ENCODE results near the gene MYL5.
"Not testable (repeated sequence)": the region's sequence is repeated elsewhere in the genome, so short reads cannot be mapped to it uniquely, and the experiment has no call there.

MYL5 gene

DNA sequence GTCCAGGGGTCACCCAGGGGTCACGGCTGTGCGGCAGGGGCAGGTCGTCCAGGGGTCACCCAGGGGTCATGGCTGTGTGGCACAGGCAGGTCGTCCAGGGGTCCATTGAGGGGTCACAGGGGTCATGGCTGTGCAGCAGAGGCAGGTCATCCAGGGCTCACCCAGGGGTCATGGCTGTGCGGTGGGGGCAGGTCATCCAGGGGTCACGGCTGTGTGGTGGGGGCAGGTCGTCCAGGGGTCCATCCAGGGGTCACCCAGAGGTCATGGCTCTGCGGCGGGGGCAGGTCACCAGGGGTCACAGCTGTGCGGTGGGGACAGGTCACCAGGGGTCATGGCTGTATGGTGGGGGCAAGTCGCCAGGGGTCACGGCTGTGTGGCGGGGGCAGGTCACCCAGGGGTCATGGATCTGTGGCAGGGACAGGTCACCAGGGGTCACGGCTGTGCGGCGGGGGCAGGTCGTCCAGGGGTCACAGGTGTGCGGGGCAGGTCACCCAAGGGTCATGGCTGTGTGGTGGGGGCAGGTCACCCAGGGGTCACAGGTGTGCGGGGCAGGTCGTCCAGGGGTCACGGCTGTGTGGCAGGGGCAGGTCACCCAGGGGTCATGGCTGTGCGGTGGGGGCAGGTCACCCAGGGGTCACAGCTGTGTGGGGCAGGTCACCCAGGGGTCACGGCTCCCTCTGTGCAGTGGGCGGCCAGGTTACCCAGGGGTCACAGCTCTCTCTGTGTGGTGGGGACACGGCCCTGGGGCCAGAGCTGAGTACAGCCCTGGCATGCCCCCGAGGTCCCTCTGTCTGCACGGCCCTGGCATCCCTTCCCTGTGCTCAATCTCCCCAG is 16.3 kb upstream of the MYL5 start:
- no peak for DNase-seq

DNA sequence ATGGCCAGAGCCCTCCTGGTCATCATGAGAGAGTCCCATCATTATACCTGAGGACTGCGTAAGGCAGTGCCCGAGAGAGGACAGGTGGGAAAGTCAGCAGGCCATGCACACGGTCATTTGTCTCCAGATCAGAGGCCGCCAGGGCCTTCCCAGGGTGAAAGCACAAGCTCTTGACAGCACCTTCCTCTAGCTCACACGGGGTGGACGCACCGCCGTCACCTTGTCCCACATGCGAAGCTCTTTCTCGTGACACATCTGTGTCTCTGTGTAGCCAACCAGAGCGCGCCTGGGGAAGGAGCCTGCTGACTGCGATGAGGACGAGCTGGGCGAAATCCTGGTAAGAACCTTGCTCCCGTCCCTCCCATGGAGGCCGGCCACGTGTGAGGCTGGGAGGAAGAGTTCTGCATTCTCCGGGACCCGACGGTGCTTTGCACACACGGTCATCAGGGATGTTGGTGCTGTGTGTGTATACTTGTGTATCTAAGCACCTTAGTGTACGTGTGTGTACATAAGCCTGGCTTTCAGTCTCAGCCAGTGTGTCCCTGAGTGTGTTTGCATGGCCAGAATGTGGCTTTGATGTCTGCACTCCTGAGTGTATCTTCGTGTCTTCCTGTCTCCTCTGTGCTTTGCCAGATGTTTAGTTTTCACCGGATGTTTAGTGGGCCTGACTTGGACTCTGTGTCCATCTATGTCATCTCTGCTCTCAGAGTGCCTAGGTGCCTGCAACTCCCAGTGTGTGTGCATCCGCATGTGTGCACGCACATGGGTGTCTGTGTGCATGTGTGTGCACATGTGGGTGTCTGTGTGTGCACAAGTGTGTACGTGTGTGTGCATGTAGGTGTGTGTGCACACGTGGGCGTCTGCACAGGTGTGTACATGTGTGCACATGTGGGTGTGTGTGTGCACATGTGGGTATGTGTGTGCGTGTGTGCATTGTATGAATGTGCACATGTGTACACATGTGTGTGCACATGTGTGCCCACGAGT is 15.4 kb upstream of the MYL5 start:
- DNase-seq, result no peak

DNA sequence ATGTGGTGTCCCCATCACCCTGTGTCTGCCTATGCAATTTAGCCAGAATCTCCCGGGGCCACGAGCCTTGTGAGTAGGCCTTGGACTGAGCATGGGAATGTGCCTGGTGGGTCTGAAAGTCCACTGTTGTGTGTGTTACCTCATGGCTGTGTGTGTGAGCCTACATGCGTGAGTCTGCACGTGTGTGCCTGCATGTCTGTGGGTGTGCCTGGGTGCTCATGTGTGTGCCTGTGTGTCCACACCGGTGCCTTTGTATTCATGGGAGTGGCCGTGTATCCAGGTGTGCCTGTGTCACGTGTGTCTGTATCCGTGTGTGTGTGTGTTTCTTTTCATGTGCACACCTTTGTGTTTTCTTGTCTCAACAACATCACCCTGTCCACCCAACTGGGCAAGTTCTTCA is 14.5 kb upstream of the MYL5 start:
- no peak for DNase-seq

DNA sequence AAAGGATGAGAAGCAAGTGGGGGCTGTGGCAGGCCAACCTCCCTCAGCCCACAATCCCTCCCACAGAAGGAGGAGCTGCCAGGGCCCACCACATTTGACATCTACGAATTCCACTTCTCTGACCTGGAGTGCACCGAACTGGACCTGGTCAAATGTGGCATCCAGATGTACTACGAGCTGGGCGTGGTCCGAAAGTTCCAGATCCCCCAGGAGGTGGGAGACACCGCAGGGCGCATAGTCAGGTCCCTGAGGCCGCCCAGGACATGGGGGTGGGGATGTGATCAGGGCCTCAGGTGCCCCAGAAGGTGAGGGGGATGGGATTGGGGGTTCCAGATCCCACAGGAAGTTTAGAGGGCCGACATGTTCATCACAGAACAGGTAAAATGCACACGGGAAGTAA is 13.9 kb upstream of the MYL5 start:
- no peak for DNase-seq

DNA sequence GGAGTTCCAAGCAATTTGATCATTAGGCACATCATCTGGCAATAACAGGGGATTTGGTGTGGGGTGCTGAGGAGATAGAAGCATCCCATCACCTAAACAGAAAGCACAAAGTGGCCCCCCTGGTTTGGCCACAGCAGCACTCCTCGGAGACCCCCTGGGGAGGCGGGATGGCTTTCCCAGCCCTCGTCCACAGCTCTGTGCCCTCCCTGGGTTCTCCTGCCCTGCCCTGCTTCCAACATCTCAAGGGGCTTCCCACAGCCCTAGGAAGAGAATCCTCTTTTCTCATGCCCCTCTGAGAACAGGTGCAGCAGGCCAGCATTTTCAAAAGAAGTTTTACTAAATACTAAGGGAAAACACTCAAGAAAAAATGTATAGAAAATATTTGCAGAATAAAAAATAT is 13.1 kb upstream of the MYL5 start:
- no peak for DNase-seq

DNA sequence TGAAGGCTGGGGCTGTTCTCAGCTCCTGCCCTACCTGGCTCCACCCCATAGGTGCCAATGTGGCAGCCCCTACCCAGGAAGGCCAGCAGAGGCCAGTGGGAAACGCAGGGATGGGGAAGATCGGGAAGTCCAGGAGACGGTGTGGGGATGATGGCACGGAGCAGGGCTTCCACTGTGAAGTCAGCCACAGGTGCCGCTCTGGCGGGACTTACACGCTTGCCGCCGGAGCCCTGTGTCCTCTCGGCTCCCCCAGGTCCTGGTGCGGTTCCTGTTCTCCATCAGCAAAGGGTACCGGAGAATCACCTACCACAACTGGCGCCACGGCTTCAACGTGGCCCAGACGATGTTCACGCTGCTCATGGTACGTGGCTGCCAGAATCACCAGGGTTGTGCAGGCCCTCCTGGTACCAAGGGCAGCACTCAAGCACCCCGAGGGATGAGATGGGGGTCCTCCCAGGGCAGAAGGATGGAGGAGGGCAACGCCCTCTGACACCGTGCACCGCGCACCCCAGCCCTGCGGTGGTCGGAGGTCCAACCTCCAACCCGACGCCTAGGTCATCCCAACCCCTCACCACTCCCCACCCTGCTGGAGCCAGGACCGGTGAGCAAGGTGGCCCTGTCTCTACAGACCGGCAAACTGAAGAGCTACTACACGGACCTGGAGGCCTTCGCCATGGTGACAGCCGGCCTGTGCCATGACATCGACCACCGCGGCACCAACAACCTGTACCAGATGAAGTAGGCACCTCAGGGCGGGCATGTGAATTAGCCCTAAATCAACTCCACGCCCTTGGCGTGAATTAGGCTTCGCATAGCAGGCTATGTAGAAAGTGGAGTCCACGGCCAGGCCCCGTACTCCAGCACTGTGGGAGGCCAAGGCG is 12.2 kb upstream of the MYL5 start:
- no peak for DNase-seq

DNA sequence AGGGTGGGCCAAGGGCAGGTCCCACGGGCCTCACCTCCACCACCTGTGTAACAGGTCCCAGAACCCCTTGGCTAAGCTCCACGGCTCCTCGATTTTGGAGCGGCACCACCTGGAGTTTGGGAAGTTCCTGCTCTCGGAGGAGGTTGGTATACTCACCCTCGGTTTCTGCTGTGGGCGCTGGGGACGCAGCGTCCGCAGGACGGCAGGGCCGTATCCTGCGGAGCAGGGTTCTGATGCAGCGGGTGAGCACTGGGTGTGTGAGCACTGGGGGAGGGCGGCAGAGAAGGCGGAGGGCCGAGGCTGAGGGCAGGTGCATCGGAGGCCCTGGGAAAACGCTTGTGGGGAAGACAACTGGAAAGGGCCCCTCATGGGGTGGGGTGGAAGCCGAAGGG is 11.3 kb upstream of the MYL5 start:
- DNase-seq, result no peak

DNA sequence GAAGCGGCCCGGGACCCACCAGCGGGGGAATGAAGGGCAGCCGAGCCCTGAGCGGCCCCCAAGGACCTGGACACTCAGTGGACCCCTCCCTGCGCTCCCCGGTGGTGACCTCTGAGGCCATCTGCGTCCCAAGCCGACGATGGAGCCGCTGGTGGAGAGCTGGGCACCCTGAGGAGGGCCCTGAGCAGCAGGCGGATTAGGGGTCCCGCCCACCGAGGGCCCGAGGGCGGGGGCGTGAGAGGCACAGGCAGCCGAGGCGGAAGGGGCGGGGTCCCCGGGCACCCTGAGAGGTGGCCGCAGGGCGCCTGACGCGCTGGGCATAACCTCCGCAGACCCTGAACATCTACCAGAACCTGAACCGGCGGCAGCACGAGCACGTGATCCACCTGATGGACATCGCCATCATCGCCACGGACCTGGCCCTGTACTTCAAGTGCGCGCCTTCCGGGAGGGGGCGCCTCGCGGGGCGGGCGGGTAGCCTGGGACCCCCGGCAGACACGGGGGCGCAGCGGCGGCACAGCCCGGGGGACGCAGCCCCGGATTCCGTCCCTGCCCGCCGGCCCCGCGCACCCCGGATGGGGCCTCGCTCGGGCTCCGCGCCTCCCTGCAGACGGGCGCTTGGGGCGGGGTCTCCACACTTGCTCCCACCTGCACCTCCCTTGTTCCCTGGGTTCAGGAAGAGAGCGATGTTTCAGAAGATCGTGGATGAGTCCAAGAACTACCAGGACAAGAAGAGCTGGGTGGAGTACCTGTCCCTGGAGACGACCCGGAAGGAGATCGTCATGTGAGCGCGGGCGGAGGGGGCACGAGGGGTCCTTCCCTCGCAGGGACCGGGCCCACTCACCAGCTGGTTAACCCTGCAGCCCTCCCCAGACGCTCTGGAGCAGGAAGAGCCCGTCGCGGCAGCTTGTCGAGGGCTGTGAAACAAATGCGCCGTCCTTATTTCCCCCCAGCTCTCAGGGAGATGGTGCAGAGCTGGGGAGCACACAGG is 10.6 kb upstream of the MYL5 start:
- DNase-seq, result peak; percentile 66

DNA sequence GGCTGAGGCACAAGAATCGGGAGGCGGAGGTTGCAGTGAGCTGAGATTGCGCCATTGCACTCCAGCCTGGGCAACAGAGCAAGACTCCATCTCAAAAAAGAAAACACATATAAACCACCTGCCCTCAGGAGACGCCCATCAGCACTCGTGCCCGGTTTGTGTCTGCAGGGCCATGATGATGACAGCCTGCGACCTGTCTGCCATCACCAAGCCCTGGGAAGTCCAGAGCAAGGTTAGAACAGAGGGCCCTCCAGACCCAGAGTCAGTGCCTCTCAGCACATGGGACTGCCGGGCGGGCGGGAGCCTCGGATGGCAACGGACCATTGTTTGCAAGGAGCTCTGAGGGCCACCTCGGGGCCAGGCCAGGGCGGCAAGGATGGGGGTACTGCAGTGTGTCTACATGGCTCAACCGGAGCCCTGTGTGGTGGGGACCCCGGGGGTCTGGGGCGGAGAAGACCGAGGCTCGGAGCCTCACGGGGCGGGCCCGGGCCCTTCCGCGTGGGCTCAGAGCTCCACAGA is 9.6 kb upstream of the MYL5 start:
- DNase-seq, result no peak

DNA sequence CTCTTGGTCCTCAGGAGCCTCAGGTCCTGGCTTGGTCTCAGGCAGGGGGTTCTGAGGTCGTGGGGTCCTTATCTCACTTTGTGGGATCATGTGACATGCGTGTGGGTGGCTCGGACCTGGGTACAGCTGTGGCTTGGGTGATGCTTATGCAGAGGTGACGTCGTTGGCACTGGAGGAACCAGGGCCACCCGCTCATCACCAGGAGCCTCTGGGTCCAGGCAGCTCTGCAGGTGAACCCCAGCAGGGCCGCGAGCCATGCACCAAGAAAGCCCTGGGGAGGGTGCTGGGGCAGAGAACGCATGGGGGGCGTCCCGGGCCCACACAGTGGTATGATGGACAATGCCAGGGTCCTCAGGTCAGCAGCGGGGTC is 9.0 kb upstream of the MYL5 start:
- no peak for DNase-seq

DNA sequence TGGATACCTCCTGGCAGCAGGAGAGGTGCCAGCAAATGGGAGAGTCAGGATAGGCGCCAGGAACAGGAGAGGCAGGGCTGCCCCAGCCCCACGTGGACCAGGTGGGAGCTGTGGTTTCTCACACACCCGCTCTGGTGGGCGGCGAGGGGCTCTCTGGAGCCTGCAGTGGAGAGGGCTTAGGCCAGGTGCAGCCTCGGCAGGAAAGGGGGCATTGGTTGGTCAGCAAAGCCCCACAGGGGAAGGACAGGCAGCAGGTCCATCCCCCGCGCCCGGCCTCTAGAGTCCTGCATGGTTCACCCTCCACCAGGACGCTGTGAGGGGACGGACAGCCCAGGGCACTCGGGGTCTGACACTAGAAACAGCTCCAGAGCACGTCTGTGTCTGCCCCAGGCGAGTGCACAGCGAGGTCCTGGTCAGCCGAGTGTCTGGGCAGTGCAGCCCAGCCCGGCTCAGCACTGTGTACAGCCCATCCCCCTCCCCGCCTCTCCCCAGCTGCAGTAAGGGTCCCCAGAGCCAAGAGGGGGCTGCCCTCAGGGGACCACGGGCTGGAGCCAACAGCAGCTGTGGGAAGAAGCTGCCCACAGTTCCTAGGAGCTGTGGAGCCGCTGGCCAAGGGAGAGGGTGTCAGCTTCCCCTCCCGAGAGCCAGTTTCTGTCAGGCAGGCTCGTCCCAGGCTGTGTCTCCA is 8.4 kb upstream of the MYL5 start:
- DNase-seq, result no peak

DNA sequence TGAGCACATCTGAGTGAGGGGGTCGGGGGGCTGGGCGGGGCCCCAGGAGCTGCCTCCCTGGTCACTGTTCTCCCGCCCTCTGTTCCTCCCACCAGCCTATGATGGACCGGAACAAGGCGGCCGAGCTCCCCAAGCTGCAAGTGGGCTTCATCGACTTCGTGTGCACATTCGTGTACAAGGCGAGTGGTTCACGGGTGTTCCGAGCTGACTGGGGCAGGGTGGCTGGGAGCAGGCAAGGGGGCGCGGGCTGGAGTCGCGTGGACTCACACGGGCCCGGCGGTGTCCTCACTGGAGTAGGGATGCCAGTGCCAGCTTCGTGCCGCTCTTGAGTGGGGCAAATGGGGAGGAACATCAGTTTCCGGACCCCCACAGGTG is 7.9 kb upstream of the MYL5 start:
- DNase-seq, result no peak

DNA sequence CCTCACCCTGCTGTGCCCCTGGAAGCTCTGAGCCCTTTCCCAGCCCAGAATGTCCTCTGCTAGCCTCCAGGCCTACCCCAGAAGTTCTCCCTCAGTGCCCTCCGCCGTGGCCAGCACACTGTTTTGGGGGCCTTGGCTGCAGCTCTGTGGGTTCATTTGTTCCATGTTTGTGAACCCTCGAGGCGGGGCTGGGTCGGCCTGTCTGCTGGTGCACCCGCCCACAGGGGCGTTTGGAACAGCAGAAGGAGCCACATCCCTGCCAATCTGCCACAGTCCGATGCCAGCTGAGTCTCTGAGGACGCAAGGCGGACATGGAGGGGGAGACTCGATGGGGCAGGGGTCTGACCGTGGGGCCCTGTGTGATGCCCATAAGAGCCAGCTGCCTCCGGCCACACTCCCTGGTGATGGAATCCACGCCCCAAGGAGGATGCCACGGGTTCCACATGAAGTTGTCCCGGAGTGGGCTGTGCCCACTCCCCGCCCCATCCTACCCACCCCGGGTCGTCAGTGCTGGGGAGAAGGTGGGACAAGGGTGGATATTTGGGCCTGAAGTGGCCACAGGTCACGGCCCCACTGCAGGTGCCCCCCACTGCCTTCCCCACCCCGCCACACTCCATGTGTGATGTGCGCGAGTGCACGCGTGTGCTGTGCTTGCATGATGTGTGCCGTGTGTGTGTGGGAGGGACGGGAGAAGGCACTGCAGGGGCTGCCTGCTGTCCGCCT is 7.4 kb upstream of the MYL5 start:
- DNase-seq, result no peak

DNA sequence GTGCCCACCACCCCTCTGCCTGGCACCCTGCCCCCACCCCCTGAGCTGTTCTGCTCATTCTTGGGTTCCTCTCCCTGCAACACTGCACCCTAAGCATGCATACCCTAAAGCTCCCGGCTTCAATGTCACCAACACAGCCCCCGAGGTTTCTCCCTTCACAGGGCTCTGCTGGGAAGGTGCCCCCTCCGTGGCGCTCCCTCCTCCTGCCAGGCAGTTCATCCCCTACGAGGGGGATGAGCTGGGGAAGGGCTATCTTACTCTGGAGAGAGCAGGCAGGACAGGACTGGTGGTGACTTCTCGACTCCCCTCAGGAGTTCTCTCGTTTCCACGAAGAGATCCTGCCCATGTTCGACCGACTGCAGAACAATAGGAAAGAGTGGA is 6.8 kb upstream of the MYL5 start:
- DNase-seq, result no peak

DNA sequence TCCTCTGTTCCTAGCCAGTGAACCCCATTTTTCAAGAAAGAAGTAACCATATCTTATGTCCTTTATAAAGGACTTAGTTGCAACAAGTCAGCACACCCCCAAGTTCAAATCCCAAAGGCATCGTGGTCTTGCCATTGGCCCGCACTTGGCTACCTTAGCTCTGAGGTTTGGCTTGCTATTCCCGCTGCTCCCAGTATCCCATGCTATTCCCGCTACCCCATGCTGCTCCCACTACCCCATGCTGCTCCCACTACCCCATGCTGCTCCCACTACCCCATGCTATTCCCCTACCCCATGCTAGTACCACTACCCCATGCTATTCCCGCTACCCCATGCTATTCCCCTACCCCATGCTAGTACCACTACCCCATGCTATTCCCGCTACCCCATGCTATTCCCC is 6.1 kb upstream of the MYL5 start:
- DNase-seq, result not testable (repeated sequence)

DNA sequence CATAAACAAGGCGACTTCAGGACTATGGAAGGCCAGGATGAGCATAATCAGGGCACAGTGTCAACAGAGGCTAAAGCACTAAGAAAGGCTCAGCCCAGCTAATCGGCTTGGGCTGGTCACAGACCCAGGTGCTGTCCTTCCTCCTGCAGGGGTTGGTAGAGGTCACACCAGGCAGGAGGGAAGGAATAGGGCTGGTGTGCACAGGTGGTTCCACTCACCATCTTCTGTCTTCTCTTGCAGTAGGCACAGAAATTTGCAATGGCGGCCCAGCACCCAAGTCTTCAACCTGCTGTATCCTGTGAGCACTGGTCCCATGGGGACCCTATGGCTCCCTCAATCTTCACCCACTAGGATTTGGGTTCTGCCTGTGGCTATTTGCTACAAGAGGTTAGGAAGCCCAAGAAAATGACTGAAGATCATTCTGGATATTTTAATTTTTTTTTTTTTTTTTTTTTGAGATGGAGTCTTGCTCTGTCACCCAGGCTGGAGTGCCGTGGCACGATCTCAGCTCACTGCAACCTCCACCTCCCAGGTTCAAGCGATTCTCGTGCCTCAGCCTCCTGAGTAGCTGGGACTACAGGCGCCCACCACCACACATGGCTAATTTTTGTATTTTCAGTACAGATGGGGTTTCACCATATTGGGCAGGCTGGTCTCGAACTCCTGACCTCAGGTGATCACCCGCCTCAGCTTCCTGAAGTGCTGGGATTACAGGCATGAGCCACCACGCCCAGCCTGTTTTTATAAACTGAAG is 4.4 kb upstream of the MYL5 start:
- DNase-seq, result not testable (repeated sequence)

DNA sequence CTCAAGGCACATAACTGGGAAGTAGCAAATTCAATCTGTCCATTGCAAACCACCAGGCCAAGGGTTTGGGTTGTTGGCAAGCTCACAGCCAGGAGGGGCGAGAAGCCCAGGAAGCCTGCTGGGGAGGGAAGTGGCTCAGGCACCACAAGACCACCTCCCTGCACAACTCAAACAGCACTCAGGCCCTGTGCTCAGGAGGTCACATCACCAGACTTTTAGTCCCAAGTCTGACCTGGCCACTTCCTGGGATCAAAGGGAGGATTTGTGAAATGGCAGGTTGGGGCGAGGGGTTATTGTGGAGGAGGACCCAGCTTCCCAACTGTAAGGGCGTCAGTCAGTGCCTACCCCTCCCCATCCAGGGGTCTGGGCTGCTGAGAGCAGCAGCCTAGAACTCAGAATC is 2.6 kb upstream of the MYL5 start:
- DNase-seq, result no peak

DNA sequence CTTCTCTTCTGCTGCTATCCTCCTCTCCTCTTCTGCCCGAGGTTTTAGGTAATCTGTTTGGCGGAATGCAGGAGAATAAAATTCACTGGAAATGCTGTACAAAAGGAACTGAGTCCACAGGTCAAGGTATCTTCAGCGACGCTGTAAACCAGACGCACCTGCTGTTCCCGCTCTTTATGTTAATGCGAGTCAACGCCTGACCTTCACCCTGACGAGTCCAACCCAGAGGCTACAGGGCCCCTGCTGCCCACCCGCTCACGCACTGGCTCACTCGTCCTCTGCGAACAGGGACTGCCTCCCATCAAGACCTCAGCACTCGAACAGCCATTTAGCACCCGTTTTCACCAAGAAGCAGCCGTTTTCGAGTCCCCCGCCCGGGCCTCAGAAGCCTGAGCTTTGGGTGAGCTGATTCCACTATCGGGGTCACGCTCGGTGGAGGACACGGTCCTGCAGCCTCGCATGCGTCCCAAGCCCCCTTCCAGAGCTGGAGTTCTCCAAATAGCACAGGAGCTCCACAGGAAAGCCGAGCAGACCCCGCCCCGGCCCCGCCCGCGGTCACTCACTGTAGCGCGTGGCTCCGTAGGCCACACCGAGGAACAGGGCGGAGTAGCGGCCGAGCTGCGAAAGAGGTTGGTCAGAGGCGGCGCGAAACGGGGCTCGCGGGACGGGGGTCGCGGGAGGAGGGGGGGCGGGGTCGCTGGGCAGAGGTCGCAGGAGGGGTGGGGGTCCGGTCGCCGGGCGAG is 822 bp upstream of the MYL5 start:
- no peak for DNase-seq

All from NCI-H345 (cell line).